Dermis blood vessel endothelial cell (primary cell): ENCODE measurements around the gene HES6. TPM values are rescaled to one million over a fixed set of nuclear protein-coding genes. Genes with fewer than 3 reads are reported as not detected.
A peak's percentile ranks its signal among the peaks of the same experiment; 100 is the strongest.

Source experiments
- DNase-seq: peaks from one replicate; pipeline ENCODE4 v3.0.0; 2010
- total RNA-seq: library from RNA; depleted of rRNA; stranded (reverse); fragments of >200 nt; gene quantifications from 2 replicates; pipeline ENCODE4 v1.2.3, GENCODE V29; 2014

The HES6 gene
- total RNA-seq, 1 donor from 2014 or later: 2.2 TPM

GRCh38 chr2:238231251-238231793 is 8.5 kb downstream of the HES6 start:
- DNase-seq: peak; percentile 73

- DNase-seq: no peak
Observed at GRCh38 chr2:238230699-238231098, 9.1 kb downstream of the HES6 start.

DNA sequence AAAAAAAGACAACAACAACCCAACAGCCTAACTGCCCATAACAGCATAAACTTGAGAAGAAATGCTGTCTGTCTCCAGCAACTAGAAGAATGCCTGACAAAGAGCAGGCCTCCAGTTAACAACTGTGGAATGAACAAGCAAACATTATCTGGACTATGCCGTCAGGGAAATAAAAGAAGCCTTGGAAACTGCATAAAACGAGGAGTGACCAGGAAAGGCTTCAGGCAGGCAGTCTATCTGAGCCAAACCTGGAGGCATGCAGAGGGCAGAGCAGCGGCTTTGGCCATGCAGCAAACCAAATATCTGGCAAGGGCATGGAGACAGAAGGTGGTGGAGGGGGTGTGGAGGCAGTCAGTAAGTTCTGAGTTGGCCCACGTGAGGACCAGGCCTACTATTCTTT is 11.1 kb downstream of the HES6 start:
- DNase-seq: no peak

DNA sequence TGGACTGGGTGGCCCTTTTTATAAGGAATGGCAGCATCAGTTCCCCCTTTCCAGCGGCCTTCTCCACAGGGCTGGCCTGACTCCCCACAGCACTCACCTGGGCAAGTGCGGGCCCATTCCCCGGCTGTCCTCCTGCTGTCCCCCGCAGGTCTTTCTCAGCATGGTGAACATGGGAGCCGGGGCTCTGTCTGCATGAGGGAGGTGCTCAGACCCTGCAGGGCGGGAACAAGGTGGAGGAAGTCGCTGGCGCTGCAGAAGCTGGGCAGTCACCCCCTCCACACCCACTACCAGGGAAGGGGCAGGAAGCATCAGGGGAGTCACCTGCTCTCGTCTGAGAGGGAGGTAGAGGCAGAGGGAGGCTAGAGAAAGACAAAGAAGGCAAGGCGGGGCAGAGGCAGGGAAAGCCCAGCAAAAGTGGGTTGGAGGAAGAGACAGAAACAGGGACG is 12.2 kb downstream of the HES6 start:
- no peak for DNase-seq

- no peak for DNase-seq
Observed at GRCh38 chr2:238226698-238227586, 12.9 kb downstream of the HES6 start.

GRCh38 chr2:238225911-238226697 is 13.7 kb downstream of the HES6 start:
- DNase-seq: no peak

- DNase-seq: no peak
Observed at GRCh38 chr2:238225121-238225520, 14.7 kb downstream of the HES6 start.

DNA sequence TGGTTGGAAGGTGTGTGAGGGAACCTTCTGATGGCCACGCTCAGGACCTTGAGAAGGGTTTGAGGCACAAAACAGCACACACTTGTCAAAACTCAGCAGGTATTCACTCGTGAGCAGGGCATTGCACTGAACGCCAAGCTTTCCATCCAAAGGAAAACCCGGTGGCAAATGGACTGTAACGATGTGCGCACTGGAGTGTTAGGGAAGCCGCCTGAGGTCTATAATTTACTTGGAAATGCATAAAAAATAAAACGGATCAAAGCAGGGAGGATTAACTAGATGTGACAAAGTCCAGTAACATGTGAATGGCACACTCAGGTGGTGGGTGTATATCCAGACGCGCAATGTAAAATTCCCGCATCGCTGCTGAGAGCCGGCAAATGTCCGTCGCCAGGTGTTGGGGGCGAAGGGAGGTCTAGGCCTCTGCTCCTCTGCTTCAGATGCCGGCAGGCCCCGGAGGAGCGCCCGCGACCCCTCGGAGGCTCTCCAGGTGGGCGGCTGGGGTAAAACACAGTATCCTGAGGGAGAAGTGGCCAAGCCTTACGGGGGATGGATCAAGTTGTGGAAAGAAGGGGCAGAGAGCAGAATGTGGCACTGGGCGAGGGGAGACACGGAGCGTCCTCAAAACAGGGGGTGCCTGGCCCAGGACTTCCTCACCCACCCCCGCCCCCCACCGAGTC is 15.3 kb downstream of the HES6 start:
- no peak for DNase-seq

DNA sequence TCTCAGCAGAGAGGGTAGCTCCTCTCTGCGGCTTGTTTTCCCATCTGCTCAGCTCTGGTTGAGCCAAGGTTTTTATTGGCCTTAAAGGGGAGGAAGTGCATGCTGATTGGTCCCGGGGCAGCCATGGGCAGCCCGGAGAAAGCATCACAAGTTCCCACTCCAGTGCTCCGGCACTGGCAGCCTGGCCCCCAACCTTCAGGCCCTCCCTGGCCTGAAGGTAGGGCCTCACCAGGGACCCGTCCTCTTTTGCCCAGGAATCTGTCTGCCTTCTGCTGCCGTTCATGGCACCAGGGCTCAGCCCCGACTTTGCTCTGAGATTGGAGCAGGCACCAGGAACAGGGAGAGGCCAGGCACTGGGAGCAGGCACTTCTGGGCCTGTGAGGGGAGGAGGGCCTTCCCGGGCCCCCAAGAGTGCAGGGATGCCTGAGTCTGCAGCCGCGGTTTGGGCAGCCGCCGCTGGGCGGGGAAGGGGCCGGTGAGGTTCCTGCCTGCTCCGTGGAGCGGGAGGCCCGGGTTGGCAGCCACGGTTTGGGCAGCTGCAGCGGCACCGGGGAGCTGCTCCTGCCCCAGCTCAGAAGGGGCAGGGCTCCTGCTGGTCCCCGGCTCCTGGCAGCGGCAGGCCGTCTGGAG is 18.8 kb downstream of the HES6 start:
- DNase-seq: peak; percentile 57

DNA sequence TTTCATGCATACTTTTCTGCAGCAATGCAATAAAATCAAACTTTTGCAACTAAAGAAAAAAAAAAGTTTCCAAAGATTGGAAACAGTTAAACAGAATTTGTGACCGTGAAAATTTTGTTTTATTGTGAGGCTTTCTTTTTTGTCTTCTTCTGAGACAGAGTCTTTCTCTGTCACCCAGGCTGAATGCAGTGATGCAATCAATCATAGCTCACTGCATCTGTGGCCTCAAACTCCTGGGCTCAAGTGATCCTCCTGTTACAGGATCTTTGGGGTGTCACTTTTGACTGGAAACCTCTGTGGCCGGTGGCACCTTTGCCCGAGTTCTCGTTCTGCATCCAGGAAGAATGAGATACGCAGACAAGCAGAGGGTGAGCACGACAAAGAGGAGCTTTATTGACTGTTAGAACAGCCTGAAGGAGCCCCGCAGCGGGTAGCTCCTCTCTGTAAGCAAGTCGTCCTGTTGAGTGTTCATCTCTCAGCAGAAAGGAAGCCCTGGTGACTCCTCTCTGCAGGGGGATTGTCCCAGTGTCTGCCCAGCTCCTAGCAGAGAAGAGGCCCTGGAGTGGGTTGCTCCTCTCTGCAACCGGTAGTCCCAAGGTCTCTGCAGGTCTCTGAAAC is 19.5 kb downstream of the HES6 start:
- DNase-seq: no peak

DNA sequence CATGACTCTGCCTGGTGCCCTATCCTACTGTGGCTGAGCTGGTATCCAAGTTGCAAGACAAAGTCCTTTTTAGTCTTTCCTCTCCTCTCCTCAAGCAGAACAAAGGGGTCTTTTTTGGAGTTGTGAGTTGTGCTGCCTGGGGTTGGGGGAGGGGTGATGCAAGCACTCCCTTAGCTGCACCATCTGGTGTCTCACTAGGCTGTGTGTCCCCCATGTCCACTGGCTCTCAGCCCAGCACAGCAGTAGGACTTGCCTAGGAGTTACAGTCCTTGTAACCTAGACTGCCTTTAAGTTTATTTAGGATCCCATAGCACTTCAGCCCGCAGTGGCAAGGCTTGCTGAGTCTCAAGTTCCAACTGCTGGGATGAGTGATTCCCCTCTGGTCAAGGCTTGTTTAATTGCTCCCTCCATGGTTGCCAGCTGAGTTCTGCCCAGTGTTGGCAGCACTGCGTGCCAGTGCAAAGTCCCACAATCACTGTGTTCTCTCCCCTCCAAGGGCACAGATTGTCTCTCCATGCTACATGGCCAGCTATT is 23.1 kb downstream of the HES6 start:
- DNase-seq: no peak

GRCh38 chr2:238207006-238207405 is 32.8 kb downstream of the HES6 start:
- DNase-seq: no peak

- DNase-seq: no peak
Observed at GRCh38 chr2:238203973-238204683, 35.7 kb downstream of the HES6 start.

GRCh38 chr2:238203094-238203972 is 36.5 kb downstream of the HES6 start, which contains the start of gene ILKAP:
TSS of gene ILKAP (minus strand) at chr2:238203695. CDS start at chr2:238203553, 142 bp downstream.
- DNase-seq: peak; percentile 88

GRCh38 chr2:238202326-238203093 is 37.3 kb downstream of the HES6 start:
- peak; percentile 25 for DNase-seq

GRCh38 chr2:238190445-238190844 is 49.4 kb downstream of the HES6 start:
- no peak for DNase-seq
